Measurements from ENCODE around the gene TRIML1. TPM values are rescaled to one million over a fixed set of nuclear protein-coding genes. Genes with fewer than 3 reads are reported as not detected.

Gene TRIML1
- polyA plus RNA-seq, 3 donors, result not detected

- intact Hi-C loops (cut with micrococcal nuclease), result no loop called here
- Histone ChIP-seq H3K9ac (ENCODE audit: insufficient read depth, low read length, poor library complexity, severe bottlenecking) (no peak overlapping the region), H3K4me2 (replicated peaks; ENCODE audit: extremely low read depth, low read length, poor library complexity, severe bottlenecking) (no peak overlapping the region), H3K27me3 (ENCODE audit: control insufficient read depth in 2 of 2, insufficient read depth in 2 of 2, low read length in 2 of 2) (no peaks in the 10 kb centered on the region), H3K36me3 (replicated peaks in 1 of 2; ENCODE audit: control insufficient read depth in 1 of 2, insufficient read depth in 2 of 2, low read length in 2 of 2) (no peaks in the 10 kb centered on the region), H3K9me3 (replicated peaks in 1 of 2; ENCODE audit: control insufficient read depth in 1 of 2, insufficient read depth in 1 of 2, low read length in 2 of 2) (peaks cover 37 to 53% of the 10 kb centered on the region in 2 donors), H3K4me1 (ENCODE audit: control insufficient read depth in 1 of 2, insufficient read depth in 2 of 2, low read length in 2 of 2) (no peaks in the 10 kb centered on the region), H4K20me1 (ENCODE audit: insufficient read depth, low read length) (no peaks in the 10 kb centered on the region), H2AFZ (ENCODE audit: insufficient read depth, low read depth, low read length, poor library complexity, severe bottlenecking) (no peak overlapping the region), H3K4me3 (replicated peaks in 1 of 3; ENCODE audit: low read depth in 2 of 3, low read length in 3 of 3) (no peak overlapping the region), H3K79me2 (ENCODE audit: insufficient read depth, low read length) (no peaks in the 10 kb centered on the region), H3K27ac (ENCODE audit: low read depth in 1 of 2, low read length in 2 of 2) (no peak overlapping the region)
- Mint-ChIP-seq H3K4me3 (no peak overlapping the region), H3K9me3 (peaks cover 9 to 37% (median 18%) of the 10 kb centered on the region in 7 donors), H3K4me1 (no peaks in the 10 kb centered on the region), H3K27me3 (ENCODE audit: low read depth in 3 of 3) (peaks cover 0 to 2% (median 0%) of the 10 kb centered on the region in 3 donors), H3K27ac (no peak overlapping the region), H3K36me3 (no peaks in the 10 kb centered on the region)
- no peak for DNase-seq
- WGBS (ENCODE audit: insufficient coverage), result 100% methylated on average over 3 of the region's 5 CpGs
- TF ChIP-seq, protein P1, sequence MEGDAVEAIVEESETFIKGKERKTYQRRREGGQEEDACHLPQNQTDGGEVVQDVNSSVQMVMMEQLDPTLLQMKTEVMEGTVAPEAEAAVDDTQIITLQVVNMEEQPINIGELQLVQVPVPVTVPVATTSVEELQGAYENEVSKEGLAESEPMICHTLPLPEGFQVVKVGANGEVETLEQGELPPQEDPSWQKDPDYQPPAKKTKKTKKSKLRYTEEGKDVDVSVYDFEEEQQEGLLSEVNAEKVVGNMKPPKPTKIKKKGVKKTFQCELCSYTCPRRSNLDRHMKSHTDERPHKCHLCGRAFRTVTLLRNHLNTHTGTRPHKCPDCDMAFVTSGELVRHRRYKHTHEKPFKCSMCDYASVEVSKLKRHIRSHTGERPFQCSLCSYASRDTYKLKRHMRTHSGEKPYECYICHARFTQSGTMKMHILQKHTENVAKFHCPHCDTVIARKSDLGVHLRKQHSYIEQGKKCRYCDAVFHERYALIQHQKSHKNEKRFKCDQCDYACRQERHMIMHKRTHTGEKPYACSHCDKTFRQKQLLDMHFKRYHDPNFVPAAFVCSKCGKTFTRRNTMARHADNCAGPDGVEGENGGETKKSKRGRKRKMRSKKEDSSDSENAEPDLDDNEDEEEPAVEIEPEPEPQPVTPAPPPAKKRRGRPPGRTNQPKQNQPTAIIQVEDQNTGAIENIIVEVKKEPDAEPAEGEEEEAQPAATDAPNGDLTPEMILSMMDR (IDR thresholded peaks at IDR 0.05), result no peak
These were observed 38.9 kb downstream of the TRIML1 start for GRCh38 chr4:188177997-188178675.

DNA sequence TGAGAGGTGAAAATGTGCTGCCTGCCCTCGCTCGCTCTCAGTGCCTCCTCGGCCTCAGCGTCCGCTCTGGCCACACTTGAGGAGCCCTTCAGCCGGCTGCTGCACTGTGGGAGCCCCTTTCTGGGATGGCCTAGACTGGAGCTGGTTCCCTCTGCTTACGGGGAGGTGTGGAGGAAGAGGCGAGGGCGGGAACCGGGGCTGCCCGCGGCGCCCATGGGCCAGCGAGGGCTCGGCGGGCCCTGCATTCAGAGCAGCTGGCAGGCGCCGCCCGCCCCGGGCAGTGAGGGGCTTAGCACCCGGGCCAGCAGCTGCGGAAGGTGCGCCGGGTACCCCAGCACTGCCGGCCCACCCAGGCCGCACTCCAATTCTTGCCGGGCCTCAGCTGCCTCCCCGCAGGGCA lies 39.6 kb downstream of the TRIML1 start:
- 95% methylated on average over 28 of the region's 28 CpGs for WGBS (ENCODE audit: insufficient coverage)
- H3K79me2 ChIP-seq (ENCODE audit: insufficient read depth, low read length), result no peaks in the 10 kb centered on the region
- peaks cover 0 to 2% (median 0%) of the 10 kb centered on the region in 3 donors for H3K27me3 Mint-ChIP-seq (ENCODE audit: low read depth in 3 of 3)

More for the DNA sequence above, 39.6 kb downstream of the TRIML1 start:
- H3K4me3 Mint-ChIP-seq, result no peak overlapping the region
- Histone ChIP-seq H2AFZ (ENCODE audit: insufficient read depth, low read depth, low read length, poor library complexity, severe bottlenecking) (no peak overlapping the region), H3K4me3 (replicated peaks in 1 of 3; ENCODE audit: low read depth in 2 of 3, low read length in 3 of 3) (no peak overlapping the region), H4K20me1 (ENCODE audit: insufficient read depth, low read length) (no peaks in the 10 kb centered on the region), H3K9me3 (replicated peaks in 1 of 2; ENCODE audit: control insufficient read depth in 1 of 2, insufficient read depth in 1 of 2, low read length in 2 of 2) (peaks cover 37 to 55% of the 10 kb centered on the region in 2 donors), H3K9ac (ENCODE audit: insufficient read depth, low read length, poor library complexity, severe bottlenecking) (no peak overlapping the region), H3K27me3 (ENCODE audit: control insufficient read depth in 2 of 2, insufficient read depth in 2 of 2, low read length in 2 of 2) (no peaks in the 10 kb centered on the region), H3K27ac (ENCODE audit: low read depth in 1 of 2, low read length in 2 of 2) (no peak overlapping the region), H3K36me3 (replicated peaks in 1 of 2; ENCODE audit: control insufficient read depth in 1 of 2, insufficient read depth in 2 of 2, low read length in 2 of 2) (no peaks in the 10 kb centered on the region), H3K4me2 (replicated peaks; ENCODE audit: extremely low read depth, low read length, poor library complexity, severe bottlenecking) (no peak overlapping the region), H3K4me1 (ENCODE audit: control insufficient read depth in 1 of 2, insufficient read depth in 2 of 2, low read length in 2 of 2) (no peaks in the 10 kb centered on the region)
- H3K27ac Mint-ChIP-seq, result no peak overlapping the region
- TF ChIP-seq, protein P1 (IDR thresholded peaks at IDR 0.05), result no peak
- H3K9me3 Mint-ChIP-seq, result peaks cover 9 to 35% (median 19%) of the 10 kb centered on the region in 7 donors
- H3K4me1 Mint-ChIP-seq, result no peaks in the 10 kb centered on the region
- no peak for DNase-seq
- intact Hi-C loops (cut with micrococcal nuclease), result no loop called here
- no peaks in the 10 kb centered on the region for H3K36me3 Mint-ChIP-seq
